Neural progenitor cell (in vitro differentiated cells): Measurements from ENCODE around the gene MACROD1. TPM values are rescaled to one million over a fixed set of nuclear protein-coding genes. Genes with fewer than 3 reads are reported as not detected.

Source experiments
- DNase-seq: peaks from one replicate; pipeline ENCODE4 v3.0.0-alpha.2; 2016; ENCODE audit warnings: low spot score
- H2AFZ ChIP-seq: fragments of 200-600 bp; sonication (generic); replicated peaks from 2 replicates; pipeline ENCODE4 v1.6.1; 2016; ENCODE audit warnings: antibody characterized with exemption
- H3F3A ChIP-seq: fragments of 200-600 bp; sonication (generic); 2 replicates; pipeline ENCODE4 v1.6.1; 2016; ENCODE audit warnings: antibody characterized with exemption, low read depth
- H3K27ac ChIP-seq: fragments of 200-600 bp; sonication (generic); 2 replicates; pipeline ENCODE4 v1.5.1; 2016; ENCODE audit warnings: mild to moderate bottlenecking
- H3K27me3 ChIP-seq: fragments of 200-600 bp; sonication (generic); 2 replicates; pipeline ENCODE4 v1.6.1; 2016; ENCODE audit warnings: mild to moderate bottlenecking, moderate library complexity
- H3K36me3 ChIP-seq: fragments of 200-600 bp; sonication (generic); 2 replicates; pipeline ENCODE4 v1.5.1; 2016
- H3K4me1 ChIP-seq: fragments of 200-600 bp; sonication (generic); 2 replicates; pipeline ENCODE4 v1.6.1; 2016; ENCODE audit warnings: mixed run types
- H3K4me2 ChIP-seq: fragments of 200-600 bp; sonication (generic); 2 replicates; pipeline ENCODE4 v1.6.1; 2016
- H3K4me3 ChIP-seq: fragments of 200-600 bp; sonication (generic); 2 replicates; pipeline ENCODE4 v1.5.1; 2016
- H3K79me2 ChIP-seq: fragments of 200-600 bp; sonication (generic); 2 replicates; pipeline ENCODE4 v1.6.1; 2016; ENCODE audit warnings: low read depth
- H3K9ac ChIP-seq: fragments of 200-600 bp; sonication (generic); 2 replicates; pipeline ENCODE4 v1.6.1; 2016
- H3K9me3 ChIP-seq: fragments of 200-600 bp; sonication (generic); 2 replicates; pipeline ENCODE4 v1.5.1; 2016; ENCODE audit warnings: low read depth
- H4K20me1 ChIP-seq: fragments of 200-600 bp; sonication (generic); 2 replicates; pipeline ENCODE4 v1.6.1; 2016; ENCODE audit warnings: low read depth
- H3K27ac Mint-ChIP-seq: 3 replicates; pipeline ENCODE4 v1.8.0; 2021; ENCODE audit warnings: mixed read lengths
- H3K27me3 Mint-ChIP-seq: 2 replicates; pipeline ENCODE4 v1.8.0; 2022; ENCODE audit warnings: low read depth, mild to moderate bottlenecking, inconsistent platforms, moderate library complexity, mixed read lengths; ENCODE audit not compliant: insufficient read depth
- H3K36me3 Mint-ChIP-seq: 3 replicates; pipeline ENCODE4 v1.8.0; 2021; ENCODE audit warnings: mixed read lengths
- H3K4me1 Mint-ChIP-seq: 3 replicates; pipeline ENCODE4 v1.8.0; 2021; ENCODE audit warnings: mixed read lengths
- H3K4me3 Mint-ChIP-seq: 3 replicates; pipeline ENCODE4 v1.8.0; 2021; ENCODE audit warnings: mild to moderate bottlenecking, moderate library complexity, mixed read lengths
- H3K9me3 Mint-ChIP-seq: 3 replicates; pipeline ENCODE4 v1.8.0; 2020; ENCODE audit warnings: mixed read lengths
- EZH2 ChIP-seq: fragments of 200-600 bp; sonication (generic); IDR thresholded peaks from 2 replicates; pipeline ENCODE4 v1.6.1; 2017; ENCODE audit warnings: antibody characterized with exemption, mild to moderate bottlenecking, moderate library complexity
- EZH2phosphoT487 ChIP-seq: fragments of 200-600 bp; sonication (generic); IDR thresholded peaks from 2 replicates; pipeline ENCODE4 v1.6.1; 2017; ENCODE audit warnings: antibody characterized with exemption
- total RNA-seq: library from RNA; depleted of rRNA; stranded (reverse); fragments of >200 nt; gene quantifications from 2 replicates; pipeline ENCODE4 v1.2.3, GENCODE V29; 2015; ENCODE audit warnings: low replicate concordance
- TF ChIP-seq, protein P1 (sequence below): fragments of 200-600 bp; sonication (generic); IDR thresholded peaks from 2 replicates; pipeline ENCODE4 v1.5.1; 2017; ENCODE audit warnings: antibody characterized with exemption, mild to moderate bottlenecking

Gene MACROD1
- total RNA-seq, 1 donor from 2014 or later, result 11.9 TPM

DNA sequence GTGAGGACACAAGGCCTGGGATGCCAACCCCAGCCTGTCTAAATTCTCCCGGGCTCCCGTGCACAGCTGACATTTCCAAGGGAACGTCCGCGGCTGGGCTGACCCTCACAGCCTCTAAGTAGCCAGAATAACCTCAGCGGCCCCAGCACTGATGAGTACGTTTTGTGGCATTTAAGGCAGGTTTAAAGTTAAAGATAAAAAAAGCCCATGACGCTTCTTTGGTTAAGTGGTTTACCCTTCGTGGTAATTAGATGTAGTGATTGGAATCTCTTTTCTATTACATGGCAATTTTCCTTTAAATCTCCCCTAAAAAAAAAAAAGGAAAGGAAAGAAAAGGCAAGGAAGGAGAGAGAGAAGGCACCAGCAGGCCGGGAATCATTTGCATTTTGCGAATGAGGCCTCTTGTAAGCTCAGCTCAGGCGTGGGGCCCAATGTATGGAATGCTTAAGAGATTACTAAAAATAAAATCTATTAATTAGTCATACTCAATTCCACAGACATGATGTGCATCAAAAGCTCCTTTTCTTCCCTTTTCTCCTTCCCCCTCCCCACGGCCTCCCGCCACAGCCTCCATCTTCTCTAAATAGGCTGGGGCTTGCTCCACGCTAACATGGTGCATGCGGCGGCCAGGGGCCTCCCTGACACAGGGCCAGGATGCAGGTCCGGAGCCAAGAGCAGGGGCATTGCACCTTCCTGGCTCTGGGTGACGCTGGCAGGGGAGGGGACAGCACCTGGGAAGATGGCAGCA, 44.1 kb downstream of the MACROD1 start:
- Mint-ChIP-seq H3K27me3 (peaks cover 9% of the 10 kb centered on the region), H3K9me3 (no peaks in the 10 kb centered on the region), H3K36me3 (peaks cover 2% of the 10 kb centered on the region), H3K4me1 (peaks cover 46% of the 10 kb centered on the region), H3K4me3 (peak overlapping the region; percentile 63), H3K27ac (peak overlapping the region; percentile 78)
- DNase-seq, result peak; percentile 36
- no peaks in the 10 kb centered on the region for H3K9me3 ChIP-seq
- H3K27me3 ChIP-seq, result no peaks in the 10 kb centered on the region
- H3K9ac ChIP-seq, result no peak overlapping the region
- no peak overlapping the region for H2AFZ ChIP-seq
- H3K27ac ChIP-seq, result no peak overlapping the region
- peaks cover 21% of the 10 kb centered on the region for H3F3A ChIP-seq
- peaks cover 45% of the 10 kb centered on the region for H3K4me1 ChIP-seq
- no peaks in the 10 kb centered on the region for H4K20me1 ChIP-seq
- TF ChIP-seq EZH2 (no peak), EZH2phosphoT487 (no peak)
- TF ChIP-seq, protein P1, sequence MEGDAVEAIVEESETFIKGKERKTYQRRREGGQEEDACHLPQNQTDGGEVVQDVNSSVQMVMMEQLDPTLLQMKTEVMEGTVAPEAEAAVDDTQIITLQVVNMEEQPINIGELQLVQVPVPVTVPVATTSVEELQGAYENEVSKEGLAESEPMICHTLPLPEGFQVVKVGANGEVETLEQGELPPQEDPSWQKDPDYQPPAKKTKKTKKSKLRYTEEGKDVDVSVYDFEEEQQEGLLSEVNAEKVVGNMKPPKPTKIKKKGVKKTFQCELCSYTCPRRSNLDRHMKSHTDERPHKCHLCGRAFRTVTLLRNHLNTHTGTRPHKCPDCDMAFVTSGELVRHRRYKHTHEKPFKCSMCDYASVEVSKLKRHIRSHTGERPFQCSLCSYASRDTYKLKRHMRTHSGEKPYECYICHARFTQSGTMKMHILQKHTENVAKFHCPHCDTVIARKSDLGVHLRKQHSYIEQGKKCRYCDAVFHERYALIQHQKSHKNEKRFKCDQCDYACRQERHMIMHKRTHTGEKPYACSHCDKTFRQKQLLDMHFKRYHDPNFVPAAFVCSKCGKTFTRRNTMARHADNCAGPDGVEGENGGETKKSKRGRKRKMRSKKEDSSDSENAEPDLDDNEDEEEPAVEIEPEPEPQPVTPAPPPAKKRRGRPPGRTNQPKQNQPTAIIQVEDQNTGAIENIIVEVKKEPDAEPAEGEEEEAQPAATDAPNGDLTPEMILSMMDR, result no peak
- no peaks in the 10 kb centered on the region for H3K36me3 ChIP-seq
- H3K4me3 ChIP-seq, result no peak overlapping the region
- H3K4me2 ChIP-seq, result peak overlapping the region; percentile 41
- H3K79me2 ChIP-seq, result no peaks in the 10 kb centered on the region

DNA sequence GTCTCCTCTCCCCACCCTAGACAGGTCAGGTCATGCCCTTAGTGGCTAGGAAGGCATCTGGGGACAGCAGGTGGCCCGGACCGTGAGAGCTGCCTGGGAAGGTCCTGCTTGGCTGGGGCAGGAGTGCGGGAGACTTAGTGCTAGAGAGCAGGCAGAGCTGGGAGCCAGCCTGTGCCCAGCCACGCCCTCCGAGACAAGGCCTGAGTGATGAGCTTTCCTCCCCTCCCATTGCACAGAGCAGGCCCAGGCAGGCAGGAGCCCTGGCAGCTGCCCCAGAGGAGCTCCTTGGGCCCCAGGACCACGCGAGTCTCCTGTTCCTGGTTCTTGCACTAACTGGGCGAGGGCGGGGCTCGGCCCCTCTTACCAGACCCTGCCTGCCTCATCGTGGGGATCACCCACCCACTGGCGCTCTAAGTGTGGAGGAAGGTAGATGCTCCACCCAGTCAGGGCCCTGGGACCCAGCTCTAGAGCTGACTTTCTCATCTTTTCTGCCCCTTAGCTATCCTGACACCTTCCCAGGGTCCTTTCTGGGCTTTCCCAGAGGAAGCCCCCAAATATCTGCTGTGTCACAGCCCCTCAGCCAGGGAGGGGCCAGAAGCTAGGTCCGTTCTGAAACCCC, 44.9 kb downstream of the MACROD1 start:
- peaks cover 40% of the 10 kb centered on the region for H3K4me1 Mint-ChIP-seq
- Histone ChIP-seq H3K4me2 (no peak overlapping the region), H3K9ac (no peak overlapping the region), H3K36me3 (no peaks in the 10 kb centered on the region), H3K4me3 (no peak overlapping the region), H4K20me1 (no peaks in the 10 kb centered on the region), H3K4me1 (peaks cover 45% of the 10 kb centered on the region), H2AFZ (no peak overlapping the region), H3K27me3 (no peaks in the 10 kb centered on the region), H3F3A (peaks cover 21% of the 10 kb centered on the region), H3K79me2 (no peaks in the 10 kb centered on the region), H3K27ac (no peak overlapping the region), H3K9me3 (no peaks in the 10 kb centered on the region)
- no peaks in the 10 kb centered on the region for H3K9me3 Mint-ChIP-seq
- H3K27ac Mint-ChIP-seq, result peak overlapping the region; percentile 78
- no peak for DNase-seq
- peaks cover 4% of the 10 kb centered on the region for H3K27me3 Mint-ChIP-seq
- peaks cover 2% of the 10 kb centered on the region for H3K36me3 Mint-ChIP-seq
- peak overlapping the region; percentile 35 for H3K4me3 Mint-ChIP-seq
- TF ChIP-seq EZH2 (no peak), EZH2phosphoT487 (no peak)
- TF ChIP-seq, protein P1, result no peak

DNA sequence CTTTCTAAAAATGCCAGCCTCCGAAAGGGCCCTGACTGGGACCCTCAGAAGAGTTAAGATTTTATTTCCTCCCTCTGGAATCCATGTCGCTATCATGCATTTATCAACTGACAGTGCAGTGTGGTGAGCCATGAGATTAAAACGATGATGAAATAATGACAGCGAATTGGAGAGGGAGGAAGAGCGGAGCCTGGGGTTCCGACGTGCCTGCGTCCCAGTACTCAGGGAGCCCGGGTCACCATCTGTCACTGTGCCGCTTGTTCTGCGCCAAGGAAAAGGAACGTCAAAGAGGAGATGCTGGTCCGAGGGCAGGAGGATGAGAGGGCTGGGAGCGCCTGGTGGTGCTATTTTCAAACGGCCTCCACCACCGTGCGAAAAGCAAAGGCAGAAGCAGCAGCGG, 46.2 kb downstream of the MACROD1 start:
- H3K27me3 Mint-ChIP-seq, result peaks cover 4% of the 10 kb centered on the region
- TF ChIP-seq EZH2 (no peak), EZH2phosphoT487 (no peak)
- TF ChIP-seq, protein P1, result no peak
- H3K27ac Mint-ChIP-seq, result peak overlapping the region; percentile 4
- Histone ChIP-seq H3K9ac (no peak overlapping the region), H4K20me1 (no peaks in the 10 kb centered on the region), H3K36me3 (no peaks in the 10 kb centered on the region), H3K4me1 (peaks cover 48% of the 10 kb centered on the region), H3K27me3 (no peaks in the 10 kb centered on the region), H3K4me3 (no peak overlapping the region), H3F3A (peaks cover 21% of the 10 kb centered on the region), H3K9me3 (no peaks in the 10 kb centered on the region), H3K27ac (no peak overlapping the region), H3K79me2 (no peaks in the 10 kb centered on the region), H3K4me2 (no peak overlapping the region), H2AFZ (no peak overlapping the region)
- no peak overlapping the region for H3K4me3 Mint-ChIP-seq
- no peak for DNase-seq
- no peaks in the 10 kb centered on the region for H3K9me3 Mint-ChIP-seq
- peaks cover 2% of the 10 kb centered on the region for H3K36me3 Mint-ChIP-seq
- H3K4me1 Mint-ChIP-seq, result peaks cover 43% of the 10 kb centered on the region
